Activated CD8-positive, alpha-beta memory T cell treated with anti-CD3 and anti-CD28 coated beads, Interleukin-2, amount 50 U/mL, for 48 hours (primary cell): Measurements from ENCODE around the gene FSIP1.

ENCODE experiments used
- DNase-seq: peaks from one replicate; pipeline ENCODE4 v3.0.0-alpha.2; 2020

The FSIP1 gene

GRCh38 chr15:39641191-39641889 is 141.3 kb downstream of the FSIP1 start:
- no peak for DNase-seq

GRCh38 chr15:39640665-39641064 is 142.0 kb downstream of the FSIP1 start:
- DNase-seq = no peak

- no peak for DNase-seq
Measured at GRCh38 chr15:39639037-39639436, 143.6 kb downstream of the FSIP1 start.

- no peak for DNase-seq
Measured at GRCh38 chr15:39638041-39638440, 144.6 kb downstream of the FSIP1 start.

DNA sequence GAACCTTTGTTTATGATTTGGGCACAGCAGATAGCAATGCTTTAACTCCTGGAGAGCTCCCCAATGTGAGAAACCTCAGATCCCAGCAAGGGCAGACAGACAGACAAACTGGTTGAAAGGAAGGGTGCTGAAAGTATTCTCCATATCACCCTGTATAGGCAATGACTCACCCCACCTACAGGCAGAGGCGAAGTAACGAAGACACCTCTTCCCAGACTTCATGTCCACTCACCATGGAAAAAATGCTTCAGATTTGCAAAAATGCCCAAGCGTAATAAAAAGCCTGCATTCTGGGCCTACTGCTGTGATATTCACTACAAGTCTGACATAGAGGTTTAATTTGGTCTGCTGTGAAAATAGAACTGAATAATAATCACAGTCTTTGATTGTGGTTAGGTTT is 151.3 kb downstream of the FSIP1 start:
- DNase-seq = no peak

DNA sequence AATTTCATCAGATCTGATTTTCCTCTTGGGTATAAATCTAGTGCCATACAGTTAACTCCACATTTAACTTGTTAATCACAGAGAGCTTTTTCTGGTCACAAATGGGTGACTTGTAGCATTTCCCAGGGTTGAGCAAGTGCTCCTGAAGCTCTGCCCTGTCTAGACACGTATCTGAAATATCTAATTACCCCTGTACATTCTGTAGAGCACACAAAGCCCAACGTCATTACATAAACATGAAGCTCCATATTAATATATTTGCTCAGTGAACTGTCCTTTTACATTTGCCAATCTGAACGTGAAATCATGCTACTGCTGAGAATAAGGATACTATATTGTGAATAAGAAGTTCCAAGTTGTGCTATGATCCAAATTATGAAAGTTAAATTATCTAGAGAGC is 152.7 kb downstream of the FSIP1 start:
- DNase-seq = no peak

GRCh38 chr15:39629371-39629770 is 153.3 kb downstream of the FSIP1 start:
- DNase-seq = peak; percentile 72

DNA sequence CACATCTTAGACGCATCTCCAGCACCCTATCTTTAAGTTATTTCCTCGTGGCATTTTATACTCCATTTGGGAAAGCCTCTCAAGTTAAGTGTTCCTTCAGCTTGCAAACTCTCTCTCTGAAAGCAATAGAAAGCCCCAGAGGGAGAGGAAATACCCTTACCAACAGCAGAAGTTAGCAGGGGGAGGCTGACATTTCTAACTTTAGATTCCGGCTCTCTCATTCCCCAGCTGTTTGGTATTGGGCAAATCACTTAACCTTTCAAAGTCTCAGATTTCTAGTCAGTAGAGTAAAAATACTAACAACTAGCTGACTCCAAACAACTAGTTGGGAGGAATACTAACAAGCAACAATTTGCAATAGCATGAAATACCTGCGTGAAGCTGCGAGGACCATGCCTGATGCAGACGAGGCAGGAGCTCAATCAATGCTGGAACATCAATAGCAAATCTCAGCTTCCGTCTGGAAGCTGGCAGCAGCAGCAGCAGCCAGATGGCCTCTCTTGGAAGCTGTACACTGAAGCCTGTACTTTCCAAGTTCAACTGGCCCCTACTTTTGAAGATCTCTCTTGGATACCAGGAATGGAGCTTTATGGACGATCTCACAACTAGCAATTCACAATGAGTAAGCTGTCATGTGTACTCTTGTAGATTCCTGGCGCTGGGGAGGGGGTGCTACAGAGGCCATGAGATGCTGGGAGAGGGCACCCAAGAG is 153.9 kb downstream of the FSIP1 start:
- no peak for DNase-seq

DNA sequence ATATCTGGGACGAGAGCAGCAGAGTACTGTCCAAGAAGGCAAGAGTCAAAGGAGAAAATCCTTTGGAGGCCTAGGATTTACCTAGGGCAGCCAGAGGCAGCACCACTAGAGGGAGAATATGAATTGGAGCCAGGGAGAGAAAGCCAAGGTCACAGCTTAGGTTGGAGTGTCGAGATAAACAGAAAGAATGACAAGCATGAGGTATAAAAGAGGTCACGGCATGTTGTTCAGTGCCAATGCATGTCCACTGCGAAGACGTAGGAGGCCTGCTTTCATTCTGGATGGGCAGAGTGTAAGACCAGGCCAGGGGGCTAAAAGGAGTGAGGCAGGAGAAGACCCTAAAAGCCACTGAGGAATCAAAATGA is 154.5 kb downstream of the FSIP1 start:
- no peak for DNase-seq

- DNase-seq = no peak
Measured at GRCh38 chr15:39627451-39628143, 155.0 kb downstream of the FSIP1 start.

DNA sequence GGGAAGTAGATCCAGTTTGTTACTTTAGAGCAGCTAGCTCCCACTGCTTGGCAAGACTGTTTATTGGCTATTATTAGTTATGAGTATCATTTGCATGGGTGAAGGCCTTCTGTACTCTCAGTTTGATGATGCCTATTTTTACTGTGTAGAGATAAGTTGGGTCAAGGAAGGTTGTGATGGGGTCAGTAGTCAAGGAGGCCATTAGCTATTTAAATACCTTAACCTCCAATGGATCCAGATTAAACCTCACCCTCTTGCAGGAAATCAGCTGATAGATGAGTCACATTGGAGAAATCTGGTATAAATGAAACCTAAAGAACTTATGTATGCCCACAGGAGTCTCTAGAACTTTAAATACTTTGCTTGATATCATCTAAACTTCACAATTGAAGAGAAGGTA is 156.8 kb downstream of the FSIP1 start:
- no peak for DNase-seq

GRCh38 chr15:39625451-39625850 is 157.2 kb downstream of the FSIP1 start:
- DNase-seq = no peak

DNA sequence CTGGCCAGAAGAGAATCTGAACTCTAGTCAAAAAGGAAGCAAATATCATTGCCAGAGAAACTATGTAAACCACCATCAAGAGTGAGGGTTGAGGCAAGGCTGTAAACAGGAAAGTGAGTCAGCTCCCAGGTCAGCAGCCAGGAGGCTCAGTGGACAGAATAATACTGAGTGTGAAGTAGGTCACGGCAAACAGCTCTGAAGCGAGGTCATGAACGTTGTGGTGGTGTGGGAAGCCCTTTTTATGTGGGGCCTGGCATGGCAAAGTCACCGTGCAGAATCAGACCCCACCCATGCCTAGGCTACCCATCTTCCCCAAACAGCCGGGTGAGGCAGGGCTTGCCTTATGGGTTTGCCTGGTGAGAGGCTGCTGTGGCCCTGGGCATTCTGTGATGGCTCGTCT is 157.8 kb downstream of the FSIP1 start:
- peak; percentile 70 for DNase-seq

DNA sequence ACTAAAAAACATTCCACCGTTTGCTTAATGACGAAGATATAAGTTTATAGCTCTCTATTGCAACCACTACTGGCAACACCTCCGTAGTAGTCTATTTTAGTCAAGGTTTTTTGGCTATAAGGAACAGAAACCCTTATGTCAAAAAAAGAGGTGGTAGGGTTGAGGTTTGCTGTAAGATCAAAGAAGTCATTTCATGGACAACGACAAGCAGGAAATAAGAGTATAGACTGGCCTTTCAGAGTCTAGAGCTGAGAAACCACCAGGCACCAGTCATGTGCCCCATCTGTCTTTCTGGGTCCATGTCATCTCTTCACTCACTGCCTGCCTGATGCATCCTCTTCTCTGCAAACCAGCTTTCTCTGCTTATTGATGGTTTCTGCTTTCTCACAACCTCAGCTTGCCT is 159.1 kb downstream of the FSIP1 start:
- DNase-seq = no peak

DNA sequence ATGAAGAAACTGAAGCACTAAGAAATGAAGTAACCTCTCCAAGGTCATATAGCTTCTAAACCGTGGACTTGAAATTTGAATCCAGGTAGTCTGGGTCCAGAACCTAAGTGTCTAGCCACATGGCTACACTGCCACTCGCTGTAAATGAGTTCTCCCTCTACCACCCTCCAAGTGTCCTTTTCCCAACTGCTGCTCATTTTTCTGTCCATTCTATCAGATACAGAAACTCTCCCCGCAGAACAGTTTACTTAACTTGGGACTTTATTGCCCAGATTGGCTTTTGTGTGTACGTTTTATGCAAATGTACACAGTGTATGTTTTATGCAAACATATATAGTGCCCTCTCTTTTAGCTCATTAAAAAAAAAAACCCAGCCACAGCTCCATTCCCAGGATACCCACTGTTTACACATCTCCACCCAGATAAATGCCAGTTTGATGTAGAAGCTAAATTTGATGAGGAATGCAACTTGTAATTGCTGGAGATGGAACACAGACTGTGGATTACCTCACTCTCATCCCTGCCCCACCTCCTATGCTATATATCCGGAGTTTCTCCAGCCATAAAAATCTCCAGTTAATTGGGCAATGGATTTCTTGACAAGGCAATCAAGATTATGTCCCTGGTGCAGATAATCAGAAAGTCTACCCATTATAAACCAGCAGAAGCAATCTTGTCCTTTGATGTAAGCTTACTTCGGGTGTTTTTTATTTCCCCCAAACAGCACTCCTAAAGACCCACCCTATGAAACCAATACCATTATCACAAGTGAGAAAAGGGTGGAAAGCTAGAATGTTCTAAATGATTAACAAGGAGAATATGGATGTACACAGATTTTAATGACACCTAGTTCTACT is 159.8 kb downstream of the FSIP1 start:
- no peak for DNase-seq

DNA sequence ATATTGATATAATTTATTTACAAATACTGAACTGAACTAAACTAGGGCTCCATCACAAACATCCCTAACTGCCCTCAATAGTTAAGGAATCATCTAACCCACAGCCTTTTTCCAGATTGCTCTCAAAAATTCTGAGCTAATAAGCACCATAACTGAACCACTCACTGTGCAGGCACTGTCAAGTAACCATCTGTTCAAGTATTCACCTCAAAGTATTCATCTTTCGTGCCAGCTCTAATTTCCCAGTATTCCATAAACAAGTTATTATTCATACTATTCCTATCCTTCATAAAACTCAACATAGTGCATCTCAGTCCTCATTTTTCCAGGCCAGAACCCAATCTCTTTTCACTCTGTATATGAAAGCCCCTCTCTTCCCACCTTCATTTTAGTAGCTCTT is 160.7 kb downstream of the FSIP1 start:
- no peak for DNase-seq

DNA sequence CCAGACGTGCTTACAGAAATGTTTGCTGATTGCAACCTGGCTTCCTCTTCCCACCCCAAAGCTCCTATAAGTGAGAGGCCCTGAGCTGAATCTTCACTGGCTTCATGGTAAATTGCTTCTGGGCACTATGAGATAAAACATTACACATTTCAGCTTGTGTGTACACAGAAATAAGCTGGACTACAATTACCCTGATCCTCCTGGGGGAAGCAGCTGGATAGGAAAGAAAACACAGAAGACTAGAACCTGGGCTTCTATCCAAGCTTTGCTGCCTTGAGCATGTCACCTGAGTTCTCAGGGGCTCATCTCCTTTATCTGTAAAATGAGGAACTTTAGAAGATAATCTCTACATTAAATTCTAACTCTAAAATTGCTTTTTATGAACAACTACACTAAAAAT is 161.4 kb downstream of the FSIP1 start:
- no peak for DNase-seq

GRCh38 chr15:39618063-39618823 is 164.4 kb downstream of the FSIP1 start:
- no peak for DNase-seq

GRCh38 chr15:39616731-39617455 is 165.7 kb downstream of the FSIP1 start:
- no peak for DNase-seq

DNA sequence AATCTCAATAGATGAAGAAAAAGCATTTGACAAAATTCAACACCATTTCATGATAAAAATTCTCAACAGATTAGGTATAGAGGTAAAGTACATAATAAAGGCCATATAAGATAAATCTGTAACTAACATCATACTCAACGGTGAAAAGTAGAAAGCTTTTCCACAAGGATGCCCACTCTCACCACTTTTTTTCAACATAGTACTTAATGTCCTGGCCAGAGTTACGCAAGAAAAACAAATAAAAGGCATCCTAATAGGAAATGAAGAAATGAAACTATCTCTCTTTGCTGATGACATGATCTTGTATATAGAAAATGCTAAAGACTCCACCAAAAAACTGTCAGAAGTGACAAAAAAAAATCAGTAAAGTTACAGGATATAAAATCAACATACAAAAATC is 168.8 kb downstream of the FSIP1 start:
- DNase-seq = no peak

- DNase-seq = no peak
Measured at GRCh38 chr15:39613271-39613670, 169.4 kb downstream of the FSIP1 start.

- DNase-seq = no peak
Measured at GRCh38 chr15:39610665-39611064, 172.0 kb downstream of the FSIP1 start.
